Activated CD4-positive, alpha-beta T cell treated with anti-CD3 and anti-CD28 coated beads, Interleukin-2, amount 50 U/mL, for 1 hour (primary cell): ENCODE results near the gene RAD51AP1.
"Not testable (repeated sequence)": the region's sequence is repeated elsewhere in the genome, so short reads cannot be mapped to it uniquely, and the experiment has no call there.

ENCODE experiments used
- DNase-seq: peaks from one replicate; pipeline ENCODE4 v3.0.0-alpha.2; 2020

The RAD51AP1 gene

GRCh38 chr12:4538207-4539160 is at the start of gene RAD51AP1:
TSS of gene RAD51AP1 (plus strand) at chr12:4538890. CDS start at chr12:4538940, 50 bp downstream.
- peak; percentile 93 for DNase-seq

DNA sequence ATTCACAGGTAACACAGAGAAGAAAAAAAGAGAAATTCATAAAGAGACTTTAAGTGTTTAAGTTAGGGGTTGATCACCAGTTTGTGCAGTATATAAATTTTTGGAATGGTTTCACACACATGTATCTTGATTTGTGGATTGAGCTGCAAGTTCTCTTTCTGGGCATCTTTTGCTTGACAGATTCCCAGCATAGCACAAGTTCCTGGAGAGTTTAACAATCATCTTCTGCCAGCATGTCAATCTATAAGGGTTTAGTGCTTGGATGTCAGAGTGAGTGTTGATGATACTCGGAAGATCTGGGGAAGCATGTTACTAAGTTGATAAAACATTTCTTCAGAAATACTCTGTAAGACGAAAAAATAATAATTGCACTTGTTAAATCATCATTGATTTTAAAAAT is 49.1 kb upstream of the RAD51AP1 start:
- no peak for DNase-seq

GRCh38 chr12:4490973-4491372 is 47.7 kb upstream of the RAD51AP1 start:
- DNase-seq = no peak

GRCh38 chr12:4496145-4496838 is 42.4 kb upstream of the RAD51AP1 start:
- no peak for DNase-seq

DNA sequence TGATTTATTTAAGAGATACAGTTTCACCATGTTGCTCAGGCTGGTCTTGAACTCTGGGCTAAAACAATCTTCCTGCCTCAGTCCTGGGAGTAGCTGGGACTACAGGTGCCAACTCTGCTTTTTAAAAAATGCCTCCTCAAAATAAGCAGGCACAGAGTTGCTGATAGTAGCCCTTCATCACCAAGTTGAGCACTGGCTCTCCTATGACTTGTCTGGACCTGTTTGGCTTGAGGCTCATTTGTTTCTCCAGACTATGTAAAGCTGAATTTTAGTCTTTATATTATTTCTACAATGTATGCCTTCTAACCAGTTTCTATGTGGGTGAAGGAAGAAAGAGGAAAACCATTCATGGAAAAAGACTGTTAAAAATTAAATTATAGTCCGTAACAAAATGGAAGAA is 39.5 kb upstream of the RAD51AP1 start:
- DNase-seq = no peak

DNA sequence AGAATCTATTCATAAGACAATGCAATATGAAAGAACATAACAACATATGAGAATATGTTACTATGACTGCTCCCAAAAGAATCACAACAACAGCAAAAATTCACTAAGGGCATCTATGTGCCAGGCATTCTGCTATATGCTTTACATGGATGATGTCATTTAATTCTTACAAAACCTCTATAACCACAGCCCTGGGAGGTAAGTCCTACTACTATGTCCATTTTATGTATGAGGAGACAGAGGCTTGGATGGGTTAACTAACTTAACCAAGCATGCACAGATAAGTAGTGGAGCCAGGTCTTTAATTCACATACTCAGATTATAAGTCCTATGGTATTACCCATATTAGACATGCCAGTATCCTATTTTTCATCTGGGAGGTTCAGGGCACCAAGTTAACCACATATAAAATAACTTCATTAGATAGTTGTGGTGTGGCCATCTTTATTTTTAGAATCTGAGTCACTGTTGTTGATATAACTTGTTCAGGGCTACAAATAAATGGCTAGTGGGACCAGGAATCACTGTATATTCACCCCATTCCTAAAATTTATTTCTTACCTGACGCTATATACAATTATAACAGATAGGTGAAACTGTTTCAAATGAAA is 33.2 kb upstream of the RAD51AP1 start:
- no peak for DNase-seq

GRCh38 chr12:4506430-4506829 is 32.3 kb upstream of the RAD51AP1 start:
- no peak for DNase-seq

DNA sequence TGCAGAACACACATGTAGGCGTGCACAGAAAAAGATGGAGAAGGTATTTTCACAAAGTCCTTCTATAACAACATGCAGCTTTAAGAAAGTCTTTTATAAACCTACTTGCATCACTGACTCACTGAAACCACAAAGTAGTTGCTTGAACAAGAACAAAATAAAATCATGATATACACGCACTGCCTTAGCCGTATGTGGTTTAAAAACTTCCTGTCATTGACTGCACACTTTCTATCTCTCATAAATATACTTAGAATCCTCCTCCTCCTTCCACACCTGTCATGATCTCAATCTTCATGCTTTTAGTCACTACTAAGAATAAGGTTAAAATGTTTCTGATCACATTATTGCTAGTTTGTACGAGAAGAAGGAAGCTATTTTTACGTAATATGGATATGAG is 31.8 kb upstream of the RAD51AP1 start:
- DNase-seq = no peak

GRCh38 chr12:4508503-4508902 is 30.2 kb upstream of the RAD51AP1 start:
- DNase-seq = not testable (repeated sequence)

DNA sequence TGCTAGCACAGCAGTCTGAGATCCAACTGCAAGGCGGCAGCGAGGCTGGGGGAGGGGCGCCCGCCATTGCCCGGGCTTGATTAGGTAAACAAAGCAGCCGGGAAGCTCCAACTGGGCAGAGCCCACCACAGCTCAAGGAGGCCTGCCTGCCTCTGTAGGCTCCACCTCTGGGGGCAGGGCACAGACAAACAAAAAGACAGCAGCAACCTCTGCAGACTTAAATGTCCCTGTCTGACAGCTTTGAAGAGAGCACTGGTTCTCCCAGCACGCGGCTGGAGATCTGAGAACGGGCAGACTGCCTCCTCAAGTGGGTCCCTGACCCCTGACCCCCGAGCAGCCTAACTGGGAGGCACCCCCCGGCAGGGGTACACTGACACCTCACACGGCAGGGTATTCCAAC is 29.4 kb upstream of the RAD51AP1 start:
- not testable (repeated sequence) for DNase-seq

DNA sequence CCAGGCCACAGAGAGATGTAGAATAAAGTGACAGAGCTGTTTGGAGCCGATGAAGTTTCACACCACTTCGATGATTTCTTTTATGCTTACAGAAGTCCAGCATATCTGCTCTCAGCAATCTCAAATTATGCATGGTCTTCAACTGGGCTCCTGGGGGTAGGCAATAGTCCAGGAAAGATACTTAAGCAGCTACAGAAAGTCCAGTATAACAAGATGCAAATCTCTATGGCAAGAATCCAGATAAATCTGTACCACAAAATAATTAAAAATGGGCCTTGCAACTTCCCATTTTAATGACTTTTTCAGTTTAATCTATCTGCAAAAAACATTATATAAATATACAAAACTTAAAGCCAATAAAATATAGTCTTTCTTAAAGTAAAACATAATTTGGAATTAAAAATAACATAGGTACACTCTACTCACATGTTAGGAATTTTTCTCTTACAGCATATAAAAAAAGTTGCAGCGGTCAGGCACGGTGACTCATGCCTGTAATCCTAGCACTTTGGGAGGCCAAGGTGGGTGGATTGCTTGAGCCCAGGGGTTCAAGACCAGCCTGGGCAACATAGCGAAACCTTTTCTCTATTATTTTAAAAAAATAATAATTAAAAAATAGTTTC is 20.5 kb upstream of the RAD51AP1 start:
- DNase-seq = no peak

GRCh38 chr12:4523443-4523842 is 15.2 kb upstream of the RAD51AP1 start:
- DNase-seq = not testable (repeated sequence)

- no peak for DNase-seq
Measured at GRCh38 chr12:4526923-4527546, 11.7 kb upstream of the RAD51AP1 start.

- DNase-seq = no peak
Measured at GRCh38 chr12:4530160-4530559, 8.5 kb upstream of the RAD51AP1 start.

DNA sequence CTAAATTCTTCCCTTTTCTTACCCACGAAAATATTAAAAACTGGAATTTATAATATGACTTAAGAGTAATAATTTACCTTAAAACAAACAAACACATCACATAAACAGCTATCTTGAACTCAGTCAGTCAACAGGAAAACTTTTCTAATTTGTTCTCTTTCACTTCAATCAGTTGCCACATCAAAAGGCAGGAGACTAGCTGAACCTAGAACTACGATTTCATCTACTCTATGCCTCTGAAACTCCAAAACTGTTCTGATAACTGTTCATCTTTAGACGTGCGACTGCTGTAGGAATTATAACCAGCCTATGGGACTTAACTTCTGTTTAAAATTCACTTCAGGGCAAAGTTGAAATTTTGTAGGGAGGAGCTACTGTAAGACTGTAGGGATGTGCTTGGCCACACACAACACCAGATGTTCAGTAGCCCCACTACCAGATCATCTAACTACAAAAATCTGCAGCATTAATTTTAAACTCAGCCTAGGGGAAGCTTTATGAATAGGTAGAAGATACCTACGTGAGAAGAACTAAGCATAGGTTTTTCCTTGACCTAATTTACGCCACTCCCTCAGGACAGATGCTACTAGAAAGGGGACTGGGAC is 7.6 kb upstream of the RAD51AP1 start:
- DNase-seq = no peak

- DNase-seq = no peak
Measured at GRCh38 chr12:4535092-4535491, 3.6 kb upstream of the RAD51AP1 start.

DNA sequence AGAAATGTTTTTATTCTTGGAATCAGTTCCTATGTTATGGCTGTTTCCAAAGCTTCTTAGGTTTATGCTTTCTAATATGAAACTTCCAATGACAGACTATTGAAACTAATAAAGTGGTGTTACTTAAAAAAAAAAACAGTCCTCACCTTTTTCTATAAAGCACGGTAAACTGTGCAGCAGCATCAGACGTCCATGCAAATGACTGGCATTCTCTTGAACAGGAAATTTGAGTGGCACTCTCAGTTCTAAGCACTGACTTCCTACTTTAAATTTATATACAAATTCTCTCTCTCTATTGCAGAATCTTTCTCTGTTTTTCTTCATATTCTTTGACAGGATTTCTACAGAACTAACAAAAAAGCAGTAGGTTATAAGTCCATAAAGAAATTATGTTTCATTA is 2.8 kb upstream of the RAD51AP1 start:
- DNase-seq = no peak

DNA sequence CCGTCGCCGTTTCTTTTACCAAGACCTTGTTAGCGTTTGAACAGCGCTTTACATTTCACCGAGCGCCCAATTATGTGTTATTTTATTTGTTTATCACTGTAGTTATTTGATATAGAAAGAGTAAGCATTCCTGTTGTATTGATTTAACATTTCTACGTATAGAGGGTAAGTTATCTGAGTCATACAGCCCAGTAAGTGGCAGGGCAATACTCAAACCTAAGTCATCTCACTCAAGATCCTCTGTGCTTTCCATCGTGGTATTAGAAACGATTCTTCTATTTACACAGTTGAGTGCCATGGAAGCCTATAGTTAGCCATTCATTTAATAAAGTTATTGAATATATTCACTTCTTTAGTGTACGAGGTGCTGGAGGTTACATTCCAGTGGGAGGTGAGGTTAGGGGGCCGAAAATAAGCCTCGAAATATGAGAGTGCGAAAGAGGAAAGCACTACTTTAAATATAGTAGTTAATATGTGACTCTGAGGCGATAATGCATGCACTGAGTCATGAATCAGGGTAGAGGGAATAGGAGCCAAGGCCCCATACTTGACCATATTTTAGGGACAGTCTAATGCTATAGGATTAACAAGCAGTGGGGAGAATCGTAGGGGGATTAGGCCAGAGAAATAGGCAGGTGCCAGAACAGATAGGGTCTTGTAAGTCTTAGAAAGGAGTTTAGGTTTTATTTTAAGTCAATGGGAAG is 629 bp downstream of the RAD51AP1 start:
- no peak for DNase-seq

- no peak for DNase-seq
Measured at GRCh38 chr12:4540170-4540569, 1.5 kb downstream of the RAD51AP1 start.

- DNase-seq = no peak
Measured at GRCh38 chr12:4540638-4541037, 1.9 kb downstream of the RAD51AP1 start.

- no peak for DNase-seq
Measured at GRCh38 chr12:4545195-4545594, 6.5 kb downstream of the RAD51AP1 start.

DNA sequence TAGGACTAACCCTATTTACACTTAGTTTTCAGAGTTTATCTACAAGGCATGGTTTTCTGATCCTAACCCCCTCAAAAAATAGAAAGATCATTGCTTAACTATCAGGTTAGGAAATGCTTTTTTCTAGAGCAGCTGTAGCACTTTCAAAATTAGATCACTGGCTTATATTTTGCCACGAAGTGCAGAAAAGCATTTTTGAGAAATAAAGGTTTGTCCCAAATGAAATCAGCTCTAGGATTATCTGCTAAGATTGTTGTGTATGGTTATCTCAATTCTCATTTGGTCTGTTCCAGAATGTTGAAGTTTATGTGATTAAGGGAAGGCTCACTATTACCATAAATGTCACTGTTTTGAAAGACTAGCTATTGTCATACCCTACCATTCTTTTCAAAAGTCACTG is 13.5 kb downstream of the RAD51AP1 start:
- no peak for DNase-seq
